ENCODE measurements around the gene MAP3K7.
A peak's percentile ranks its signal among the peaks of the same experiment; 100 is the strongest.

Gene MAP3K7

GRCh38 chr6:90484385-90484784, 102.5 kb downstream of the MAP3K7 start:
- no peak for DNase-seq (ENCODE audit: low spot score)

- DNase-seq (ENCODE audit: low spot score): no peak
Observed at GRCh38 chr6:90483956-90484355, 102.9 kb downstream of the MAP3K7 start.

- DNase-seq (ENCODE audit: low spot score): no peak
Observed at GRCh38 chr6:90483116-90483839, 103.6 kb downstream of the MAP3K7 start.

- DNase-seq (ENCODE audit: low spot score): no peak
Observed at GRCh38 chr6:90480666-90481065, 106.2 kb downstream of the MAP3K7 start.

- no peak for DNase-seq (ENCODE audit: low spot score)
Observed at GRCh38 chr6:90479603-90479926, 107.3 kb downstream of the MAP3K7 start.

GRCh38 chr6:90478789-90479602, 107.9 kb downstream of the MAP3K7 start:
- DNase-seq (ENCODE audit: low spot score): peak; percentile 89

- DNase-seq (ENCODE audit: low spot score): no peak
Observed at GRCh38 chr6:90478278-90478677, 108.6 kb downstream of the MAP3K7 start.

- DNase-seq (ENCODE audit: low spot score): no peak
Observed at GRCh38 chr6:90477366-90477765, 109.5 kb downstream of the MAP3K7 start.

- no peak for DNase-seq (ENCODE audit: low spot score)
Observed at GRCh38 chr6:90472716-90473115, 114.2 kb downstream of the MAP3K7 start.

GRCh38 chr6:90471263-90471662, 115.6 kb downstream of the MAP3K7 start:
- no peak for DNase-seq (ENCODE audit: low spot score)

- DNase-seq (ENCODE audit: low spot score): no peak
Observed at GRCh38 chr6:90469906-90470305, 117.0 kb downstream of the MAP3K7 start.

- DNase-seq (ENCODE audit: low spot score): no peak
Observed at GRCh38 chr6:90468859-90469258, 118.0 kb downstream of the MAP3K7 start.

- no peak for DNase-seq (ENCODE audit: low spot score)
Observed at GRCh38 chr6:90468080-90468479, 118.8 kb downstream of the MAP3K7 start.

- no peak for DNase-seq (ENCODE audit: low spot score)
Observed at GRCh38 chr6:90467546-90467945, 119.3 kb downstream of the MAP3K7 start.

GRCh38 chr6:90466154-90466940, 120.5 kb downstream of the MAP3K7 start:
- no peak for DNase-seq (ENCODE audit: low spot score)

GRCh38 chr6:90465686-90466085, 121.2 kb downstream of the MAP3K7 start:
- DNase-seq (ENCODE audit: low spot score): no peak

GRCh38 chr6:90464507-90464906, 122.4 kb downstream of the MAP3K7 start:
- DNase-seq (ENCODE audit: low spot score): no peak

- DNase-seq (ENCODE audit: low spot score): no peak
Observed at GRCh38 chr6:90463874-90464273, 123.0 kb downstream of the MAP3K7 start.
